NCI-H1105 (cell line): ENCODE data around the gene COG5.

Experiments used
- DNase-seq: peaks from one replicate; lab custom pipeline; 2025; lab: John Stamatoyannopoulos, UW

The COG5 gene

DNA sequence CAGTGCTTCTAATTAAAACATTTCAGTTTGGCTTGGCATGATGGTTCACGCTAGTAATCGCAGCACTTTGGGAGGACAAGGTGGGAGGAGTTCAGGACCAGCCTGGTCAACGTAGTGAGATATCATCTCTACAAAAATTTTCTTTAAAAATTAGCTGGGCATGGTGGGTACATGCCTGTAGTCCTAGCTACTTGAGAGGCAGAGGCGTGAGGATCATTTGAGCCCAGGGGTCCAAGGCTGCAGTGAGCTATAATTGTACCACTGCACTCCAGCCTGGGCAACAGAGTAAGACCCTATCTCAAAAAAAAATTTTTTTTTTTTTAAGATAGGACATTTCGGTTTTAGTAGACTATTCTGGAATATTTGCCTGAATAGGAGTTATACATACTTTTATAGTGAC is 382.5 kb downstream of the COG5 start:
- no peak for DNase-seq

- DNase-seq: no peak
Measured at GRCh38 chr7:107180378-107180777, 383.3 kb downstream of the COG5 start.

DNA sequence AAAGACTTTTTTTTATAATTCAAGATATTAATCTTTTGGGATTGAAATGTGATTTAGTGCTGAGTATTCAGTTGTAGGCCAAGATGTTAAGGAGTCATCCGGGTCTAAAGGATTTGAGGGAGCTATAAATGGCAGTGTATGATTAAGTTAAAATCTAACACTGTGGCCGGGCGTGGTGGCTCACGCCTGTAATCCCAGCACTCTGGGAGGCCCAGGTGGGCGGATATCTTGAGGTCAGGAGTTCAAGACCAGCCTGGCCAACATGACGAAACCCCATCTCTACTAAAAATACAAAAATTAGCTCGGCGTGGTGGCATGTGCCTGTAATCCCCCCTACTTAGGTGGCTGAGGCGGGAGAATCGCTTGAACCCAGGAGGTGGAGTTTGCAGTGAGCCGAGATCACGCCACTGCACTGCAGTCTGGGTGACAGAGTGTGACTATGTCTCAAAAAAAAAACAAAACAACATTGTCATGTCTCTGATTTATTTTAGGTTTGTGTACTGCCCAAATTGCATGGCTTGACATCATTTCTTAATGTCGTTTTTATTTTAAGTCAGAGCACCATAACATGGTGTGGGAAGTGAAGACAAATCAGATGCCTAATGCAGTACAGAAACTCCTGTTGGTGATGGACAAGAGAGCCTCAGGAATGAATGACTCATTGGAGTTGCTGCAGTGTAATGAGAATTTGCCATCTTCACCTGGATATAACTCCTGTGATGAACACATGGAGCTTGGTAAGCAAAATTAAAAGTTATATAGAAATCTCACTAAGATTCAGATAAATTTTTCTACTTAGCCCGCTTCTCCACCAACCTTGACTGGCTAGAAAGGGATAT is 384.2 kb downstream of the COG5 start:
- no peak for DNase-seq

DNA sequence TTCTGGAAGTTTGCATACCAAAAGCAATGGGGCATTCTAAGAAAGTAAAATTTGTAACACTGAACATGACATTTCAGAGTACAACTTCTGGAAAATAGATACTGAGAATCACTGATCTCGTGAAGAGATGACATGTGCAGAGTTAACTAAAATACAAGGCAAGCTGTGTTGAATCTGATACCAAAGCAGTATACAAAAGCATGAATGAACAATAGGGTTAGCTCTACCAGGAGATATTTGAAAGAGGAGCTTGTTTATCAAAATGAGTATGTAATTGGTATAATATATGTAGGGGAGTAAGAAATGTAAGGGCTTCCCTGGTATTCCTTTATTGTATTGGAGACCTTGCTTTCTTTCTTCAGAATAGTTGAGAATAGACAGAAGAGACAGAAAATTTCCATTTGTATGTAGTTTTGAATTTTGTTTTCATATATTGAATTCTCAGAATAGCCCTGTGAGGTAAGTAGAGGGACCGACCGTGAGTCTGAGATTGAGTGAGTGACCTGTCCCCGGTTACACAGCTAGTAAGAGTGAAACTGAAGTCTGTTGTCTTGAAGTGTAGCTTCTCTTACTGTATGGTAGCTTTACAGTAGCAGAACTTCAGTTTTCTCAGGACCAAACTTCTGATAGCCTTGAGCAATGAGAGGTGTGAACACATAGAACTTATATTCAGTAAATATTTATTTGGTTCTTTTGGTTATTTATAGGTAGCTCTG is 389.9 kb downstream of the COG5 start:
- no peak for DNase-seq

DNA sequence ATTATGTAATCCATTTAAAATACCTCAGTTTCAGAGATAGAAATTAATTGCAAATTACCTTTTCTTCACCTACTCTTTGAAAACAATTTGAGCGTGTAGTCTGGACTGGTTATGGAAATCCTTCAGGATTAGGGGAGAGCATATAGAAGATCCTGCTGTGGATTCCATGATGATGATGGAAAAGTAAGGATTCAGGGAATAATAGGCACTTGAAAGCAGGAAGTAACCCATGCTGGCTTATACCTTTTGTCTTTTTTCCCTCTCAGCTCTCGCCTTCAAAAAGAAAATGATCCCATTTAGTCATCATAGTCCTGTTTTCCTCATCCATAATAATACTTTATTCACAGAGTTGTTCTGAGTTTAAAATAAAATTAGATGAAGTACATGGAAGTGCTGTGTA is 390.5 kb downstream of the COG5 start:
- no peak for DNase-seq

DNA sequence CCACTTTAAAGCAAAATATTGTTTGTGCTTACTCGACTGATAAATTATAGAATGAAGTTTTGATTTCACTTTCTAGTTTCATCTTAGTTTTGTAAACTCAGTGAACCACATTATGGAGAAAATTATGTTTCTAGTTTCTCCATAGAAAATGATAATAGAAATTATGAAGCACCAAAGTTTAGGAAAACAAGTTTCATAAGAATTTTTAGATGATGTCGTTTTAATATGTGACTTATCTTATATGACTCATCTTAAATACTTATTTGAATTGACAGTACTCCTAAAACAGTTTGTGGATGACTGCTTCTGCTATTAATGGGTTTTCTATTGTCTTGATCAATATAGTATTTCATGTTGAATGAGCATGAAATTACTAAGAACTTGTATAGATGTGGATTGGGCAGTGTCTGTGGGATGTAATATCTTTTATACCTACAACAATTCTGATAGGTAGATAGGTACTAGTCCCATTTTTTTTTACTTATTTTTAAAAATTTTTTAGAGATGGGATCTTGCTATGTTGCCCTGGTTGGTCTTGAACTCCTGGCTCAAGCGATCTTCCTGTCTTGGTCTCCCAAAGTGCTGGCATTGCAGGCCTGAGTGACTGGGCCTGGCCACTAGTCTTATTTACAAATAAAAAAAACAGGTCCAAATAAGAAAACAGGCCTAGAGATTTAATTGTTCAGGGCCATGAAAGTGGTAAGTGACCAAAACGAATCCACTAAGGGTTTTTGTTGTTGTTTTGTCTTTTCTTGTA is 391.3 kb downstream of the COG5 start:
- DNase-seq: no peak

GRCh38 chr7:107171496-107171895 is 392.2 kb downstream of the COG5 start:
- DNase-seq: no peak

DNA sequence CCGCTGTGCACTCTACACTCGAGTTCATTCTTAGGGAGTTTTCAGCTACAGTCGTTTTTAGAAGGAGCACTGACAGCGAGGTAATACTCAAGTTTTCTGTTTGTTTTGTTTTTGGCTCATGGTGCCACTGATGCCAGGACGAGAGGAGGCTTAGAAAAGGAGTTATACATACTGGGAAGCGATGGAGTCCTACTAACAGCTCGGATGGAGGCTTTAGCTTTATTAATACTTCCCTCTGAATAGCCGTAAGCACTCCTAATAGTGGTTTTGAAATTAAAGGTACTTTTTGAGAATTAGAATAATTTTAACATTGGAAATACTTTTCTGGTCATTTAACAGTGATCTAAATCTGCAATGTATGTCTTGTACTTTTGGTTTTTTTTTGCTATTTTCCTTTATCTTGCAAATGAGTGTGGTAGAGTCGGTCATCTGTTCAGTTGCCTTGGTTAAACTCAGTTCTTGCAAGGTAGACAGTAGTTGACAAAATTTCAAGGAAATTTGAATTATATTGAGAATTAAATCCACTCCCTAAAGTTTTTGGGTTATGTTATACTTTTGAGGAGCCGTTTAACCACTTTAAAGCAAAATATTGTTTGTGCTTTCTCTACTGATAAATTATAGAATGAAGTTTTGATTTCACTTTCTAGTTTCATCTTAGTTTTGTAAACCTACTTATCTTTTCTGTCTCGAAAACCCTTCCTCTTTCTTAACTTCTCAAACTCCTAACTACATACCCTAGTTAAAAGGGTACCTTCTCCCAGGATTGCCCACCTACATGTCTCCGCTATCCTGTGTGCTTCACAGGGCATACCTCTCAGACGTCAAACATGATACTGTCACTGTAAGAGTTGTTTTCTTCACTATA is 393.4 kb downstream of the COG5 start:
- no peak for DNase-seq

DNA sequence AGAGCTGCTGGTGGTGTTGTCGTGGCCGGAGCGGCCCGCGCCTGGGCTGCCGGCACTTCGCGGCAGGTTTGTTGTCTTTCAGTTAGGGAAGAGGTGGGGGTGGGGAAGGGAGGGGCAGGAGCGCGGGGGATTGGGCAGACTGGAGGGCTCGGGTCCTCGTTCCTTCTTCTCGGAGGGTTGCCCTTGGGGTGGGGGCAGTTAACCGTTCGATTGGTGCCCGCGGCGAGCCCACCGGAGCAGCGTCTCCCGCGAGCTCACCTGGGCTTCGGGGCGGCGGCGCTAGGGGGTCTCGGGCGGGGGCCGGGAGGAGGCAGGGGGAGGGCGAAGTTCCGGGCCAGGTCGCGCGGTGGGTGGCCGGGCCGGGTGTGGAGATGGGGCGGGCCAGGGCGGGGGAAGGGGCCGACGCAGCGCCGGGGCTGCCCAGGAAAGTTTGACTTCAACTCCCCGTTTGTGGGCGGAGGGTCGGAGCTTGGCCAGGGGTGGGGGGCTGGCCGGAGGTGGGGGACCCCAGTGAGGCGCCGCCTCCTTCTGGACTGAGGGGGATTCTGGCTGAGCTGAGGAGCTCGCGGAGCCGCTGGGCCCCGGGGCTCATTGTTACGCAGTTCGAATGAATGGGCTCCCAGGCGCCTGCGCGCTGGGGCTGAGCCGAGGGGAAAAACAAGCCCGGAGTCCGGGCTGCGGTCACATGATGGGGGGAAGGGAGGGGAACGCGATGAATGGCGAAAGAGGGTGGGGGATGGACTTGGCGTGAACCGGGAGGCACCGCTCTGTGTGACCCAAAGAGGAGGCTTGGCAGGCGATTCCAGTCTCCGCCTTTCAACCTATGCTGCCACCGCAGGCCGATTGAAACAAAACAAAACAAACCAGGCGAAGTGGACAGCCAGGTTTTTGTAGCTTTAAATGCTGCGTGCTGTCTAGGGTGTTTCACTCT is 394.3 kb downstream of the COG5 start:
- DNase-seq: peak; percentile 93

GRCh38 chr7:107168233-107169119 is 395.2 kb downstream of the COG5 start, which contains the start of gene HBP1:
TSS of gene HBP1 (plus strand) at chr7:107169003. CDS start at chr7:107179894, 10,891 bp downstream.
- peak; percentile 99 for DNase-seq

- peak; percentile 41 for DNase-seq
Measured at GRCh38 chr7:107167483-107168232, 396.1 kb downstream of the COG5 start.

DNA sequence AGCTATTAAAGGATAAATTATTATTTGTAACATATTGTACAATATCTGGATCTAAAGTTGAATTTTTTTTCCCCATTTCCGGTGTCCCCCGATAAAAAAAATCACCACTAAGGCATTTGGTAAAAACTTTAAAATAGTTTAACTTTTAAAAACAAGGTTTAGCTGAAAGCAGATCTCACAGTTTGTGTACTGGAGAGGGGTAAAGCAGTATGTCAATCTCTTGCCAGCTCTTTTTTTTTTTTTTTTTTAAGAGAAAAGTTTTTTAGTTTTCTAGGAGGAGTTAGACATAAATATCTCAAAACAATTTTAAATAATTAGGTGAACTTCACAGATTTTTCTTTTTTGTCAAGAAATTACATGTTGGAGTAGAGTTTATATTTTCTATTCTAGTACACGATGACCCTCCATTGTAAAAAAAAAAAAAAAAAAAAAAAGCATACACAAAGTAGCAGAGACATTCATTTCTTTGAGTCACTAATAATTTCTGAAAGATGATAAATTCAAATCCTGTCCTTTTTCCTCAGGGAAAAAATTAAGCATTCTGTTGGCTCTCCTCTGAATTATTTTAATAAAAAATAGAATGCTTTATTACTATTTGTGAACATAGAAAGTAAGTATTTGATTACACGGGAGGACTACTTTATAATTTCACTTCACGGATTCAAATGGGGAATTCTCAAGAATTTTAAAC is 396.8 kb downstream of the COG5 start:
- no peak for DNase-seq

GRCh38 chr7:107165341-107165740 is 398.4 kb downstream of the COG5 start:
- no peak for DNase-seq

DNA sequence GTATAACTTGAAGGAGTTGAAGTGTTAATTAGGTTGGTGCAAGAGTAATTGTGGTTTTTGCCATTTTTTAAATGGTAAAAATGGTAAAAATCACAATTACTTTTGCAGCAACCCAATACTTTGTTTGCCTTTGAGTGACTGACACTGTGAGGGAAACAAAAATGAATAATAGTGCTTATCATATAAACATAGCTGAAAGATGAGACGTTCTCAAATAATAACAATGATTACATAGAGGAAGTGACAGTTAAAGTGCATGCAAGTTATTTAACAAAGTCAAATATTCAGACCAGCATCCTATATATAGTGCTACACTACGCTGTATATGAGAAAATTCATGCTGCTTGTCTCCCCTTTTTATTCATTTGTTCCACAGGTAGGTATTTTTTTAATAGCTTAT is 399.6 kb downstream of the COG5 start:
- DNase-seq: no peak

- no peak for DNase-seq
Measured at GRCh38 chr7:107162475-107162874, 401.2 kb downstream of the COG5 start.

DNA sequence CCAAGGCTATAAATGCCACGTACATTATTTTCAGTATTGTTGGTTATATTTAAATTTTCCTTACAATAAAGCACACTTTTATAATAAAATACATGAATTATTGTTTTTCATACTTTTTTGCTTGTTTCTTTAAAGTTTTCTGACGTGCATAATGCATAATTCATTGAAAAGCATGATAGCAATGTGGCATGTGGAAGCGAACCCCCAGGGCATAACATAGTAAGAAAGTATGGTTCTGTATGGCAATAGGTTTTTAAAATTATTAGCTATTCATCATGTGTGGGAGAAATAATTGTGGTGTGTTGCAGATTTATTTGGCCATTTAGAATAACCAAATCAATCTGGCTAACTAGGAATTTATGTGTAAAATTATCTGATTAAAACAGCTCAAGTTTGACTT is 402.3 kb downstream of the COG5 start:
- DNase-seq: no peak

DNA sequence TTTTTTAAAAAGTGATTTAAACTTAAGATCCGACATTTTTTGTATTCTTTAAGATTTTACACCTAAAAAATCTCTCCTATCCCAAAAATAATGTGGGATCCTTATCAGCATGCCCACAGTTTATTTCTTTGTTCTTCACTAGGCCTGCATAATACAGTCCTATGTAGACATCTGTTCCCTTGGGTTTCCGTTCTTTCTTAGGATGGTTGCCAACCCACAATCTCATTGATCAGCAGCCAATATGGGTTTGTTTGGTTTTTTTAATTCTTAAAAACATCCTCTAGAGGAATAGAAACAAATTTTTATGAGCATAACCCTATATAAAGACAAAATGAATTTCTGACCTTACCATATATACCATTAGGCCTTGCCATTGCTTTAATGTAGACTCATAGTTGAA is 403.3 kb downstream of the COG5 start:
- DNase-seq: no peak

DNA sequence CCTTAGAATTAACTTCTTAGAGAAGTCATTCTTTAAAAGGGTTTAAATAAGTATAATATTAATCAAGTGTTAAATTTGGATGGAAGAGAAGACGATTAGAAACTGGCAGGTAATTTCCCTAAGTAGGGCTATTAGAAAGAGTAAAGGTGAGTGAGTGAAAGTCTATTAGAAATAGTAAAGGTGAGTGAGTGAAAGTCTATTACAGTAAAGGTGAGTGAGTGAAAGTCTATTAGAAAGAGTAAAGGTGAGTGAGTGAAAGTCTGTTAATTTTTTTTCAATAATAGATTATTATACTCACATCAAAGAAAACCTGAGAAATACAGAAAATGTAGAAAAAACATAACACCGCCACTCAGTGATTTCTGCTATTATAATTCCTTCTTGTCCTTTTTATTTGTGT is 405.7 kb downstream of the COG5 start:
- DNase-seq: no peak
